Spleen (tissue), 7 donors: Measurements from ENCODE around the gene FAM210A.

ENCODE experiments used
- POLR2AphosphoS5 ChIP-seq, 3 donors: sonication (generic); formaldehyde crosslinking; IDR thresholded peaks; one replicate each; pipeline ENCODE4 v1.5.1; 2017; ENCODE audit warnings: antibody characterized with exemption in 3 of 3
- TF ChIP-seq, protein P1 (sequence below), 11 experiments: fragments of 200-600 bp in 7 of 11; fragments of 450-650 bp in 4 of 11; sonication (generic) in 4 of 11; IDR thresholded peaks in 8 of 11; conservative IDR thresholded peaks in 3 of 11; 1 replicate in 7 of 11; 2 replicates in 4 of 11; pipeline versions ENCODE4 v1.4.0 to v1.8.0; 2016 to 2021; ENCODE audit warnings: antibody characterized with exemption in 11 of 11, inconsistent platforms in 4 of 11, mild to moderate bottlenecking in 1 of 11
- donor health status: DM: no; HTN: no; CAD: no; lungs with moderate emphysema.
- donor health status: DM: no; HTN: no; CAD: no.
- donor health status: DM: no; HTN: no; CAD: no.

DNA sequence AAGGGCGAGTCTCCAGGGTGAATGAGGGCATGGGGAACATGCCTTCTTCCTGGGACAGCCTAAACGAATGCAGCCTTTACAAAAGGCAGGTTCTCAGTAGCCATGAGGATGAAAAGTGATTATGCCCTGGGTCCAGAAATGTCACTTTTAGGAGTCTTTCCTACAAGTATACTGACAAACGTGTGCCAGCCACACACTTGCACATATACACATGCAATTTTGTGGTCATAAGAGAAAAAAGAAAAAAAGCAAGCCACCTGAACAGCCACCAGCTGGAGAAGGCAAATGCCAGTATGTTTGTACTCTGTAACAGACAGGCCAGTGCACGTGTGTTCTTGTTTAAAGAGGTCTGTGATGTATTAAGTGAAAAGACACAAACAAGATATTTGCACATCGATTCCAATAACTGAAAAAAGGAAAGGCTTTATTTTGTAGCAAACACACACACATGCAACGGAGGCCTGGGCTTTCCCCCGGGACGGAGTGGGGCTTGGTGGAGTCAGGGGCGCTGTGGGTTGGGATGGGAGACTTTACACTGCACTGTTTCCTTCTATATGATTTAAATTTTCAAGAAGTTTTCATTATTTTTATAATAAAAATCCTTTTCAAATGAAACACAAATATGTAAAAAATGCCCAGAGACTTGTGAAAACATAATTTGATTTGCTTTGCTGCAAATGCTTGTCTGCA lies 108.4 kb downstream of the FAM210A start:
- TF ChIP-seq, protein P1, sequence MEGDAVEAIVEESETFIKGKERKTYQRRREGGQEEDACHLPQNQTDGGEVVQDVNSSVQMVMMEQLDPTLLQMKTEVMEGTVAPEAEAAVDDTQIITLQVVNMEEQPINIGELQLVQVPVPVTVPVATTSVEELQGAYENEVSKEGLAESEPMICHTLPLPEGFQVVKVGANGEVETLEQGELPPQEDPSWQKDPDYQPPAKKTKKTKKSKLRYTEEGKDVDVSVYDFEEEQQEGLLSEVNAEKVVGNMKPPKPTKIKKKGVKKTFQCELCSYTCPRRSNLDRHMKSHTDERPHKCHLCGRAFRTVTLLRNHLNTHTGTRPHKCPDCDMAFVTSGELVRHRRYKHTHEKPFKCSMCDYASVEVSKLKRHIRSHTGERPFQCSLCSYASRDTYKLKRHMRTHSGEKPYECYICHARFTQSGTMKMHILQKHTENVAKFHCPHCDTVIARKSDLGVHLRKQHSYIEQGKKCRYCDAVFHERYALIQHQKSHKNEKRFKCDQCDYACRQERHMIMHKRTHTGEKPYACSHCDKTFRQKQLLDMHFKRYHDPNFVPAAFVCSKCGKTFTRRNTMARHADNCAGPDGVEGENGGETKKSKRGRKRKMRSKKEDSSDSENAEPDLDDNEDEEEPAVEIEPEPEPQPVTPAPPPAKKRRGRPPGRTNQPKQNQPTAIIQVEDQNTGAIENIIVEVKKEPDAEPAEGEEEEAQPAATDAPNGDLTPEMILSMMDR (IDR thresholded peaks at IDR 0.05 in 8 of 11, conservative IDR thresholded peaks at IDR 0.05 in 3 of 11), result no peak
- no peak for TF ChIP-seq POLR2AphosphoS5 (IDR thresholded peaks at IDR 0.05)
